Fibroblast of lung (primary cell): ENCODE data around the gene KSR2. TPM values are rescaled to one million over a fixed set of nuclear protein-coding genes. Genes with fewer than 3 reads are reported as not detected.

ENCODE experiments used
- DNase-seq, 2 donors: peaks; one replicate each; pipeline versions ENCODE4 v3.0.0 to v3.0.0-alpha.2; 2010; ENCODE audit warnings: low read depth in 2 of 2
- H2AFZ ChIP-seq: 2 replicates; pipeline ENCODE4 v1.5.1; 2012; ENCODE audit warnings: low read length, control low read depth, inconsistent platforms
- H3K27ac ChIP-seq: 2 replicates; pipeline ENCODE4 v1.5.1; 2011; ENCODE audit warnings: low read length, control low read depth; ENCODE audit not compliant: insufficient read depth
- H3K27me3 ChIP-seq: 2 replicates; pipeline ENCODE4 v1.5.1; 2011; ENCODE audit warnings: mild to moderate bottlenecking, low read length; ENCODE audit not compliant: control insufficient read depth, insufficient read depth
- H3K36me3 ChIP-seq: 2 replicates; pipeline ENCODE4 v1.5.1; 2011; ENCODE audit warnings: low read length; ENCODE audit not compliant: control insufficient read depth, insufficient read depth
- H3K4me1 ChIP-seq: 2 replicates; pipeline ENCODE4 v1.5.1; 2011; ENCODE audit warnings: low read length; ENCODE audit not compliant: control insufficient read depth, insufficient read depth; ENCODE audit errors: extremely low read depth
- H3K4me2 ChIP-seq: 2 replicates; pipeline ENCODE4 v1.5.1; 2011; ENCODE audit warnings: low read length, control low read depth; ENCODE audit not compliant: insufficient read depth; ENCODE audit errors: extremely low read depth
- H3K4me3 ChIP-seq, 4 experiments: fragments of 200-600 bp in 1 of 4; sonication (generic) in 1 of 4; replicated peaks in 1 of 4; 2 replicates each; pipeline ENCODE4 v1.5.1; 2011 to 2016; ENCODE audit warnings: low read length in 4 of 4, low read depth in 3 of 4, mild to moderate bottlenecking in 3 of 4, control low read depth in 2 of 4, inconsistent platforms in 1 of 4, mixed read lengths in 1 of 4; ENCODE audit not compliant: insufficient read depth in 1 of 4; ENCODE audit errors: control extremely low read depth in 1 of 4
- H3K79me2 ChIP-seq: 2 replicates; pipeline ENCODE4 v1.5.1; 2012; ENCODE audit warnings: mild to moderate bottlenecking, low read length, inconsistent platforms; ENCODE audit not compliant: control insufficient read depth, insufficient read depth
- H3K9ac ChIP-seq: 2 replicates; pipeline ENCODE4 v1.5.1; 2011; ENCODE audit warnings: mild to moderate bottlenecking, low read length, control low read depth; ENCODE audit not compliant: insufficient read depth
- H3K9me3 ChIP-seq: 2 replicates; pipeline ENCODE4 v1.5.1; 2012; ENCODE audit warnings: low read depth, low read length; ENCODE audit not compliant: control insufficient read depth, insufficient read depth
- H4K20me1 ChIP-seq: 2 replicates; pipeline ENCODE4 v1.5.1; 2011; ENCODE audit warnings: low read length; ENCODE audit not compliant: control insufficient read depth, insufficient read depth; ENCODE audit errors: extremely low read depth
- EZH2 ChIP-seq: IDR thresholded peaks from 2 replicates; pipeline ENCODE4 v1.5.1; 2012; ENCODE audit warnings: low read length, control low read depth, mild to moderate bottlenecking; ENCODE audit errors: missing control alignments
- polyA plus RNA-seq, 2 donors: library from polyadenylated mRNA; depleted of rRNA in 1 of 2; stranded (reverse) in 1 of 2; unstranded in 1 of 2; fragments of >200 nt; gene quantifications; 2 replicates each; pipeline ENCODE4 v1.2.1, GENCODE V29; 2011 to 2012; ENCODE audit warnings: missing spikeins in 1 of 2
- total RNA-seq: library from RNA; depleted of rRNA; stranded (reverse); fragments of >200 nt; gene quantifications from 2 replicates; pipeline ENCODE4 v1.2.1, GENCODE V29; 2014
- TF ChIP-seq, protein P1 (sequence below), 2 donors: IDR thresholded peaks in 1 of 2; conservative IDR thresholded peaks in 1 of 2; 1 replicate in 1 of 2; 2 replicates in 1 of 2; pipeline ENCODE4 v1.5.1; 2011 to 2012; ENCODE audit warnings: low read length in 2 of 2, control low read depth in 1 of 2, inconsistent platforms in 1 of 2, low read depth in 1 of 2, mild to moderate bottlenecking in 1 of 2

The KSR2 gene
- total and polyA plus RNA-seq, 2 donors (not counting 1 experiment from before 2014, with no cell fraction given) = not detected

DNA sequence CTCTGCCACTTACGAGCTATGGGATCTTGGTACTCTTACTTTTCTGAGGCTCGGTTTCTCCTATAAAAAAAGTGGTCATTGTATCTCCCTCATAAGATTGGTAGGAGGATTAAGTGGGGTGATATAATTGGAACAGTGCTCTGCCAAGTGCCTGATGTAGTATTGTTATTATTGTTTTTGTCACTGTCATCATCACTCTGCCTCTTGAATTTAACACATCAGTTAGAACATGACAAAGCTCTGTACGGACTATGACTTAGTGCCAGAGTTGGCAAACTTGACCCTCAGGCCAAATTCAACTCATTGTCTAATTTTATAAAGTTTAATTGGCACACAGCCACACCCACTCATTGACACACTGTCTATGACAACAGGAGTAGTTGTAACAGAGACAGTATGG, 378.4 kb downstream of the KSR2 start:
- Histone ChIP-seq H3K9ac (no peak overlapping the region), H3K27ac (no peak overlapping the region), H3K79me2 (no peaks in the 10 kb centered on the region), H4K20me1 (no peaks in the 10 kb centered on the region), H3K9me3 (no peaks in the 10 kb centered on the region), H3K27me3 (no peaks in the 10 kb centered on the region), H3K36me3 (no peaks in the 10 kb centered on the region), H3K4me2 (no peak overlapping the region), H3K4me3 (no peak overlapping the region), H2AFZ (no peak overlapping the region), H3K4me1 (no peaks in the 10 kb centered on the region)
- TF ChIP-seq, protein P1, sequence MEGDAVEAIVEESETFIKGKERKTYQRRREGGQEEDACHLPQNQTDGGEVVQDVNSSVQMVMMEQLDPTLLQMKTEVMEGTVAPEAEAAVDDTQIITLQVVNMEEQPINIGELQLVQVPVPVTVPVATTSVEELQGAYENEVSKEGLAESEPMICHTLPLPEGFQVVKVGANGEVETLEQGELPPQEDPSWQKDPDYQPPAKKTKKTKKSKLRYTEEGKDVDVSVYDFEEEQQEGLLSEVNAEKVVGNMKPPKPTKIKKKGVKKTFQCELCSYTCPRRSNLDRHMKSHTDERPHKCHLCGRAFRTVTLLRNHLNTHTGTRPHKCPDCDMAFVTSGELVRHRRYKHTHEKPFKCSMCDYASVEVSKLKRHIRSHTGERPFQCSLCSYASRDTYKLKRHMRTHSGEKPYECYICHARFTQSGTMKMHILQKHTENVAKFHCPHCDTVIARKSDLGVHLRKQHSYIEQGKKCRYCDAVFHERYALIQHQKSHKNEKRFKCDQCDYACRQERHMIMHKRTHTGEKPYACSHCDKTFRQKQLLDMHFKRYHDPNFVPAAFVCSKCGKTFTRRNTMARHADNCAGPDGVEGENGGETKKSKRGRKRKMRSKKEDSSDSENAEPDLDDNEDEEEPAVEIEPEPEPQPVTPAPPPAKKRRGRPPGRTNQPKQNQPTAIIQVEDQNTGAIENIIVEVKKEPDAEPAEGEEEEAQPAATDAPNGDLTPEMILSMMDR (conservative IDR thresholded peaks at IDR 0.05 in 1 of 2, IDR thresholded peaks at IDR 0.05 in 1 of 2; ENCODE audit: low read depth in 1 of 2, low read length in 2 of 2) = no peak
- no peak for TF ChIP-seq EZH2
- DNase-seq = no peak

DNA sequence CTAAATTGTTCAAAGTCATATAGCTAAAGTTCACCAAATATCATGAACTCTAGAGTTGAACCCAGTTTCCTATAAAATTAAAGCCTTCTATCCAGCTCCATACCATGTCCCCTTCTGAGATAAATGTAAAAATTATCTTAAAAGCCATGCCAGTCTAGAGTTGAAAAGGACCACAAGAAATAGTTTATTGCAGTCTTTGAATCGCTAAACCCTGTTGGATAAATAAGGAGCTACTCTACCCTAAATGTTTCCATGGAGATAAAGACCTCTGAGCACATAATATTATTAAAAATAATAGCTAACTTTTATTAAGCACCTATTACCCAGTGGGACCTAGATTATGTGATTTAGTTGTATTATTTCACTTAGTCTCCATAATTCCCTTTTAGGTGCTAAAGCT, 379.8 kb downstream of the KSR2 start:
- Histone ChIP-seq H2AFZ (no peak overlapping the region), H3K36me3 (no peaks in the 10 kb centered on the region), H3K4me2 (no peak overlapping the region), H3K27ac (no peak overlapping the region), H3K9ac (no peak overlapping the region), H4K20me1 (no peaks in the 10 kb centered on the region), H3K4me3 (no peak overlapping the region), H3K9me3 (no peaks in the 10 kb centered on the region), H3K79me2 (no peaks in the 10 kb centered on the region), H3K27me3 (no peaks in the 10 kb centered on the region), H3K4me1 (no peaks in the 10 kb centered on the region)
- no peak for DNase-seq
- TF ChIP-seq, protein P1 (conservative IDR thresholded peaks at IDR 0.05 in 1 of 2, IDR thresholded peaks at IDR 0.05 in 1 of 2; ENCODE audit: low read depth in 1 of 2, low read length in 2 of 2) = no peak
- no peak for TF ChIP-seq EZH2

DNA sequence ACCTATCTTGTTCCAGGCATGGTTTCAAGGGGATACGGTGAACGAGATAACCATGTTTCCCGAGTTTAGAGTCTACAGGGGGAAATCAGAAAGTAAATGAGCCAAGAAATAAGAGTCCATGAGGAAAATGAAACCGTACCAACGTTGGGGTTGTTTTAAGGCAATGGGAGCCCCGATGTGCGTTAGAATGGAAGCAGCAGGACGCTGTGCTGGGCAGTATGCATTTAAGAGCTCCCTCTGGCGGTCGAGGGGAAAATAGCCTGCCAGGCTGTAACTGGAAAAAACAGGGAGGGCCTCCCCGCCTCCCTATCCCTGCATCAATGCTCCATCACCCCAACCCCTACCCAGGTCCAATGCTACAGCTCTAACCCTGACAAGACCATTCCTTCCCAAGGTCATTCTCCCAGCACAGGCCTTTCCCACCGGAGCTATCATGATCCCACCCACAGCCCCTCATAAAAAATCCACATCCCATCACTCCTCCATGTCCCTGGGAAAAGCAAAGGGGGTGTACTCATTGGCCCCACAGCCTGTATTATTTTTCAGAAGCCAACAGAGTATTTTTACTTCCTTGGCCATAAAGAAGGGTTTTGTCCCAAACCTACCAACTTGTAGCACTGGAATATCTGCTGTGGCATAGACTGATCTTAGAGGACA, 381.0 kb downstream of the KSR2 start:
- Histone ChIP-seq H3K79me2 (no peaks in the 10 kb centered on the region), H2AFZ (no peak overlapping the region), H3K9me3 (no peaks in the 10 kb centered on the region), H3K4me2 (no peak overlapping the region), H3K27ac (no peak overlapping the region), H4K20me1 (no peaks in the 10 kb centered on the region), H3K9ac (no peak overlapping the region), H3K27me3 (no peaks in the 10 kb centered on the region), H3K4me1 (no peaks in the 10 kb centered on the region), H3K36me3 (no peaks in the 10 kb centered on the region), H3K4me3 (no peak overlapping the region)
- TF ChIP-seq, protein P1 (conservative IDR thresholded peaks at IDR 0.05 in 1 of 2, IDR thresholded peaks at IDR 0.05 in 1 of 2; ENCODE audit: low read depth in 1 of 2, low read length in 2 of 2) = peak; percentile 56 to 62
- no peak for TF ChIP-seq EZH2
- DNase-seq = peak; percentile 8 to 9
